ENCODE results near the gene SLC26A2.
A peak's percentile ranks its signal among the peaks of the same experiment; 100 is the strongest.
"Not testable (repeated sequence)": the region's sequence is repeated elsewhere in the genome, so short reads cannot be mapped to it uniquely, and the experiment has no call there.

Gene SLC26A2

DNA sequence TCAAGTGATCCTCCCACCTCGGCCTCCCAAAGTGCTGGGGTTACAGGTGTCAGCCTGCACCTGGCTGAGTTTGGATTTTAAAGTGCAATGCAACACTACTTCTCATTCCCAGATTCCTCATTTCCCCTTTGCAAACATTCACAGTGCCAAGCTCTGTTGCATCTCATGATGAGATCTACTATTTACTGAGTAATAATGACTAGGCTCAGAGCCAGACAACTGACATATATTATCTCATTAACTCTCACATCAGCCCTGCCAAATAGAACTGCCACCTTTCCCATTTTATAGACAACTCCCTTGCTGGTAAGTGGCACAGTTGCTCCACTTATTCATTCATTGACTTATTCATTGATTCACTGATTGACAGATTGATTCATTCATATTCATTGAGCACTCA lies 22.9 kb upstream of the SLC26A2 start:
- DNase-seq (ENCODE audit: low read depth) = peak; percentile 47

DNA sequence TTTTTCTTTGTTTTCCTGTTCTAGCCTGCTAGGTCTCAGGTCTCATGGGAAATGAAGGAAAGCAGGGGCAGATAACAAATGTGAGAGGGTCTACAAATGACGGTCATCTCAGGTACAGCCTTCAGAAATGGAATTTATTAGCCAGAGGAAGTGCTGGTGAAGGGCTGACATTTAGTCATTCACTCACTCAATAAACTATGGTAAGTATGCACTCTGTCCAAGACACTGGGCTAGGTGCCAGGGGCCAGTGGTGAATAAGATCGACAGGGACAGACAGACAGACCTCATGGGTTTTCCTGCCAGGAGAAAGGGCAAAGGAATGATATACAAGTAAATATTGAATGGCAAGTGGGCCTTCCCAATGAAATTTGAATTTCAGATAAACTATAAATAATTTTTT lies 22.3 kb upstream of the SLC26A2 start:
- peak; percentile 89 for DNase-seq (ENCODE audit: low read depth)

DNA sequence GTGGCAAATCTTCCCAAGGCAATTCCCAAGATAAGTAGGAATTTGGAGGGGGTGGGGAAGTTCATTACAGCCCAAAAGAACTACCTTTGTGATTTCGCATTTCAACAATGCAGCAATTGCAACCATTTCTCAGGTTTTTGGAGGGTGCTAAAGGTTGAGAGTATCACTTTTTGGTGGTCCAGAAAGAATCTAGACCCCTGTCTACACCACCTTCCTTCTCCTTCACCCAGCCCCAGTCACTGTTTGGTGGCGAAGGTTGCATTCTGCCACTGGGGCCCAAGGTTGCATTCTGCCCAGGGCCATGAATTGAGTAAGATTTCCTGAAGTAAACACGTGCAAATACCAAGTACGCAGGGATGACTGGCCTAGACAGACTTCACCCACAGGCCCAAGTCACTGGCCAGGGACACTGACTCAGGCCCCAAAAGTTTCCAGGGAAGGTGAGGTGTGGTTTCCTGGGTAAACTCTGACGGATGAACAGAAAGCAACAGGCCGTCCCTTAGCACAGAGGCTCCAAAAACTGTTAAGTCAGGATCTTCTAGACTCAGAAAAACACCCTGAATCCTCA lies 21.7 kb upstream of the SLC26A2 start:
- peak; percentile 89 for DNase-seq (ENCODE audit: low read depth)

DNA sequence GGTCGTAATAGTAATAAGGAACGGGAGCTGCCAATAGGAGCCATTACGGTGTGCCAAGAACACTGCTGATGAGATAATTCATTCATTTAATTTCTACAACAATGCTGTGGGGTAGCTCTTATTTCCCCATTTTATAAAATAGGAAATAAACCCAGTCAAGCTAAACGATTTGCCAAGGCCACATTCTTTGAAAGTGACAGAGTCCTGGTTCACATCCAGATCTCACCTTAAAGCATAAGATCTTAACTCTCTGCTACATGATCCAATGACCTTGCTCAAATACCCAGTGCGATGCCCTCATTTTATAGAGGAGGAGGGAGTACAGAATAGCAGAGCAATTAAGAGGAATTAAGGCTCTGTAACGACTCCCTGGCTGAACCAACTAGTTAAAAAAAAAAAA lies 21.0 kb upstream of the SLC26A2 start:
- DNase-seq (ENCODE audit: low read depth) = no peak

DNA sequence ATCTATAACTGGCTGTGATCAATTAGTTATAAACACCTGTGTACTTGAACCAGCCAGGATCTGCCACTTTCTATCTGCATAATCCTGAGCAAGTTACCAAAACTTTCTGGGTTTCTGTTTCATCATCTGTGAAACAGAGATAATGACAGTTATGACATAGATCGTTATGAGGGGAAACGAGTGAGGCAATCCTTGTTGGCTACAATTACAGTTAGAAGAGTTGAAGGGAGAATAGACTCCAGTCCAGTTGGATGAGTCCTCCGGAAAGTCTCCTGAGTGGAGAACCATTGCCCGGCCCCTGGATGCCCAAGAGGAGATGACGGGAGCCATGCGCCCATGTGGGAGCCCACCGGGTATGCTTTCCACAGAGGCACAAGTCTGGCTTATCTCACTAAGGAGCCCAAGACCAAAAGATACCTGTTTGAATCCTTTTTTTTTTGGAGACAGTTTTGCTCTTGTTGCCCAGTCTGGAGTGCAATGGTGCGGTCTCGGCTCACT lies 20.4 kb upstream of the SLC26A2 start:
- no peak for DNase-seq (ENCODE audit: low read depth)

DNA sequence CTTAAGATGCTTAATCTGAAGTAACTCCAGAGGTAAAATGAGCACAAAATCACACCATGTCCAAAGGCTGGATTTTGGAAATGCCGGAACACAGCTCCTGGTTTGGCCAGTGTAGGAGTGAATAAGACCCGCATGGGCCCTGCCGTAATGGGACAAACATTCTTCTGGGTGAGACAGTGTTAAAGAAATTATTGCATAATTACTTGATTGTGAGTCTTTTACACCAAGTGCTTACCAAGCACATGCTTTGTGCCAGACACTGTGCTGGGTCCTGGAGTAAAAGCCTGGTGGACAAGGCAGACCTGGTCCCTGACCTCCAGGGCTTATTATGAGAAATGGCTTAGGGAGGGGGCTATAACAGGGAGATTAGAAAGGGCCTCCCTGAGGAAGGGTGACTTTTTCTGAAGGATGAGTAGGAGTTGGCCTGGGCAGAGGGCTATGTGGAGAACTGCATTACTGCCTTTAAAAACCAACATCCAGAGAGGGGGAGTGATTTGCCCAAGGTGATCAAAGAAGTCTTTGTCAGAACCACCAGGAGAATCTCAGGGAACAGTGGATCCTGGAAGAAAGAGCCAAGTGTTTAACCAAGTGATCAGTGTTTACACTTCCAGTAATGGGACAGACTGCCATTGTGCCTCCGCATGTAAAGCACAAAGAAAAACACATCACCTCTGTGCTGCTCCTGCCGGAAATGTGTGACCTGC lies 19.5 kb upstream of the SLC26A2 start:
- no peak for DNase-seq (ENCODE audit: low read depth)

DNA sequence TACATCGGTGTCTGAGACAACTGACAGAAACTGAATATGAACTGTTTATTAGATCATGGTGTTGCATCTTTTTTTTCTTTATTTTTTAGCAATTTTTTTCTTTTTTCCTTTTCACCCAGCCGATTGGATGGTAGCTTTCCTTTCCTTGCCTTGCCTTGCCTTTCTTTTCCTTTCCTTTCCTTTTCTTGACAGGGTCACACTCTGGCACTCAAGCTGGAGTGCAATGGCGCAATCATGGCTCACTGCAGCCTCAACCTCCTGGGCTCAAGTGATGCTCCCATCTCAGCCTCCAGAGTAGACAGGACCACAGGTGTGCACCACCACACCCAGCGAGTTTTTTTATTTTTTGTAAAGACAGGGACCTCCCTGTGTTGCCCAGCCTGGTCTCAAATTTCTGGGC lies 18.8 kb upstream of the SLC26A2 start:
- no peak for DNase-seq (ENCODE audit: low read depth)

DNA sequence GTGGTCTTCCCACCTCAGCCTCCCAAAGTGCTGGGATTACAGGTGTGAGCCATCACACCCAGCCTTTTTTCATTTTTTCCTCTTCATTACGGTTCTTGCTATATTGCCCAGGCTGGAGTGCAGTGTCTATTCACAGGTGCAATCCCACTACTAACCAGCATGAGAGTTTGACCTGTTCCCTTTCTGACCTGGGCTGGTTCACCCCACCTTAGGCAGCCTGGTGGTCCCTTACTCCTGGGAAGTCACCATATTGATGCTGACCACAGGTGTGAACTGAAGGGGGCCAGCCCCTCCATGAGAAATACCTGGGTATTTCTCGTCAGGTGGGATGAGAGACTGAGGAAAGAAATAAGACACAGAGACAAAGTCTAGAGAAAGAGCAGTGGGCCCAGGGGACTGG lies 18.4 kb upstream of the SLC26A2 start:
- DNase-seq (ENCODE audit: low read depth) = no peak

DNA sequence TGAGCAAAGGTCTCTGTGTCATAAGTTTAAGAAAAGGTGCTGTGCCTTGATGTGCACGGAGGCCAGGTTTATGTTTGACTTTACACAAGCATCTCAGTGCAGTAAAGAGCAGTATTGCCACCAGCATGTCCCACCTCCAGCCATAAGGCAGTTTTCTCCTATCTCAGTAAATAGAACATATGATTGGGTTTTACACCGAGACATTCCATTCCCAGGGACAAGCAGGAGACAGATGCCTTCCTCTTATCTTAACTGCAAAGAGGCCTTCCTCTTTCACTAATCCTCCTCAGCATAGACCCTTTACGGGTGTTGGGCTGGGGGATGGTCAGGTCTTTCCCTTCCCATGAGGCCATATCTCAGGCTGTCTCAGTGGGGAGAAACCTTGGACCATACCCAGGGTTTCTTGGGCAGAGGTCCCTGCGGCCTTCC lies 17.8 kb upstream of the SLC26A2 start:
- not testable (repeated sequence) for DNase-seq (ENCODE audit: low read depth)

DNA sequence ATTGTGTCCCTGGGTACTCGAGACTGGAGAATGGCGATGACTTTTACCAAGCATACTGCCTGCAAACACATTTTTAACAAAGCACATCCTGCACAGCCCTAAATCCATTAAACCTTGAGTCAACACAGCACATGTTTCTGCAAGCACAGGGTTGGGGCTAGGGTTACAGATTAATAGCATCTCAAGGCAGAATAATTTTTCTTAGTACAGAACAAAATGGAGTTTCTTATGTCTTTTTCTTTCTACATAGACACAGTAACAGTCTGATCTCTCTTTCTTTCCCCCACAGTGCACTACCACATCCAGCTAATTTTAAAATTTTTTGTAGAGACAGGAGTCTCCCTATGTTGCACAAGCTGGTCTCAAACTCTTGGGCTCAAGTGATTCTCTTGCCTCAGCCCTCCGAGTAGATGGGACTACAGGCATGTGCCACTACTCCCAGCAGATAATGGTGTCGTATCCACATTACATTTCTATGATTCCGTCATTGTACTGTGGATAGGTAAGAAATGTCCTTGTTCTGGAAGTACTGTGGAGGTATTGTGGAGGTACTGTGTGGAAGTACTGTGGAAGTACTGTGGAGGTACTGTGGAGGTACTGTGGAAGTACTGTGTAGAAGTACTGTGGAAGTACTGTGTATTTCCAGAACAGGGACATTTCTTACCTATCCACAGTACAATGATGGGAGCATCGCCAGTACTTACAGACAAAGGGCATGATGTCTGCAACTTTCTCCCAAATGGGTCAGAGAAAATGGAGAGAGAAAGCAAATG lies 17.2 kb upstream of the SLC26A2 start:
- not testable (repeated sequence) for DNase-seq (ENCODE audit: low read depth)

DNA sequence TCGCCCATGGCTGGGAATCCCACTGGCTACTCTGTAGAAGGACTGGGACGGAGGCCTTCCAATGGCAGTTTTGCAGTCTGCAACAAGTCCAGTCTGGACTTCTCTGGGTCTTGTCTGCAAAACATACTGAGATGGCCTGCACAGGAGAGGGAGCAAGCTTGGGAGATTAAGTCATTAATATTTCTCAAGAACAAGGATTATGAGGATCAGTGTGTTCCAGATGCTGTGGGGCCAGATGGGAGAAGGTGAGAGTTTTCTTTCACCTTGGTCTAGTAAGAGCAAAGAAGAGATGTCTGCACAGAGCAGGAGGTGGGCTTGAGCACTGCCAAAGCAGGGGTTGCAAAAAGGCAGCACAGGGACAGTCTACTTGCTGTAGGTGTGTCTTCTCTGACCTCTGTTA lies 15.9 kb upstream of the SLC26A2 start, which contains the start of gene PDE6A:
Gene PDE6A, minus strand, starts transcription at position 128 of the 400 bp plus-strand sequence. Its CDS starts 120 bp downstream, at position 8.
- no peak for DNase-seq (ENCODE audit: low read depth)

DNA sequence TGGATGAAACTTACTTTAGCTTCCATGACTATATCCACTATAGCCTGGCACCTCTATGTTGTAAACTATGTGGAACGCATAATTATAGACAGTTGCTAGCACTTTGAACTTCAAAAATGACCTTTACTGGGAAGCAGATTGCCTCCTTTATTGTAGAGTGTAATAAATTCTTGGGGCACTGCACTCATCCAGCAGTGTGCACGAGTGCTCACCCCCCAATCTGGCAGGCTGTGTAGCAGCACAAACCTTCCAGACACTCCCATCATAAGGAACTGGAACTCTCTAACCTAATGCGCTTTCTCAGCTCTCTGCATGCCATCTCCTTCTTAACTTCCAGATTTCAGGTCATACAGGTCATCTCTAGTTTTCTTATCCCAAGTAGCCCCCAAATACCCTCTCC lies 14.4 kb upstream of the SLC26A2 start:
- DNase-seq (ENCODE audit: low read depth) = no peak

DNA sequence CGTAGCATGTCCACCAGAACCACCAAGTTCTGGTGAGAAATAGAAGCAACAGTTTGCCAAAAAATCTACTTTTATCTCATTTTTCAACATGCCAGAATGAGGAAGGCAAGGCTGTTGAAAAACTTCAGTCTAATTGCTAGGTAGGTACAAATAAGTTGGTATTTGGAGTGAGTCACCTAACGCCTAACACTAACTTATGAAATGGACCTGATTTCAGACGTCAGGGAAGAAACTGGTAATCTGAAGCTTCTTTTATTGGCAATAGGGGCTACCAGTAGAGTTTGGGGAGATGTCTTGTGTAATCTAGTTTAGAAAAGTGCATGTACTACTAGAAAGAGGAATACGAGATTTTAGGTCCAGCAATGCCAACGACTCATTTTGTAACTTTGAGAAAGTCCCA lies 11.6 kb upstream of the SLC26A2 start:
- DNase-seq (ENCODE audit: low read depth) = no peak

DNA sequence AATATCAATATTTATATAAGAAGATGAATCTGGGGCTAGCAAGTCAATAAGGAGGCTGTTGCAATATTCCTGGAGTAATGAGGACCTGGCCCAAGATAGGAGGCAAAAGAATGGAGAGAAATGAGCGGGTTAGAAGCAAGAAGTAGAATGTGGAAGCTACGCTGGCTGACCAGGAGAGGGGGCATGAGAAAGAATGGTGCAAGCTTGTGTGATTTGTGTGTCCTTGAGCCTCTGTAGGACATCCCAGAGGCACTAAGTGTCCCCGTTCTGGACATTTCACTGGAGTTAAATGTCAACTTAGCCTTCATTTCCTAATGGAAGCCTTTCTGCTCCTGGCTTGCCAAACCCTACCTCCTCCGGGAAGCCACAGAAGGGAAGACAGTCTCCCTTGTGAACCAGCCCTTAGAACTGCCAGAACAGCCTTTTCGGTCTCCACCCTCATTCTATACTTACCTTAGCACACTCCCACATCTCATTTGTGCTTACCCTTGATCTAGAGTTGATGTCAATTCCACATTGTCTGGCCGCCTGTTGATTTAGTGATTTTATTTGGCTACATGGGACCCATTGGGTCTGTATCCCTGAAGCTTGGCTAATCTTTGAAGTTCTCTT lies 9.3 kb upstream of the SLC26A2 start:
- DNase-seq (ENCODE audit: low read depth) = no peak

DNA sequence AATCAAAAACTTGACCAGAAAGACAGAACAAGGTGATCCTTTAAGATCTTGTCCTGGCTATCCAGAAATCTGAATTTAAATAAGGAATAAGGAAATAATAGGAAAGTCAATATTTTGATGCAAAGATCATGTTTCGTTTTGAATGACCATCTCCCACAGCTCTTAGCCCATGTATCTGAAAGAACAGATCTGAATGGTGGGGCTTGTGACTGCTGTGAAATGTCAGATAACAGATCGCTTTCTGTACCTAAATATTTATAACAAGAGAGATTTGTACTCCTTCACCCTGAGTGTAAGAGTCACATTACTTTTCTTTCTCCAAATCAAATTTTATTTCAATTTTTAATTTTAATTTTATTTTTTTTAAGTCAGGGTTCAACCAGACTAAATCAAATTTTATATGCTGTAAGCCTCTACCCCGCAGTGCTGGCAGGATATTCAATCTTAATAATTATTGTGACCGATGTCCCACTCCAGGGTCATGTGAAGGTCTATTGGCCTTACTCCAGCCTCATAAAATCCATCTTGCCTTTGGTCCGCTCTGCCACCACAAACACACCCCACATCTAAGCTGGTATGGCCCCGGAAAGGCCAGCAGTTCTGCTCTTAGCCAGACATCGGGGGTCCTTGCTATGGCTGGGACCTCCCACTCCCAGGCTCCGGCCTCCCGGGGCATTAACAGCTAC lies 7.0 kb upstream of the SLC26A2 start:
- no peak for DNase-seq (ENCODE audit: low read depth)

DNA sequence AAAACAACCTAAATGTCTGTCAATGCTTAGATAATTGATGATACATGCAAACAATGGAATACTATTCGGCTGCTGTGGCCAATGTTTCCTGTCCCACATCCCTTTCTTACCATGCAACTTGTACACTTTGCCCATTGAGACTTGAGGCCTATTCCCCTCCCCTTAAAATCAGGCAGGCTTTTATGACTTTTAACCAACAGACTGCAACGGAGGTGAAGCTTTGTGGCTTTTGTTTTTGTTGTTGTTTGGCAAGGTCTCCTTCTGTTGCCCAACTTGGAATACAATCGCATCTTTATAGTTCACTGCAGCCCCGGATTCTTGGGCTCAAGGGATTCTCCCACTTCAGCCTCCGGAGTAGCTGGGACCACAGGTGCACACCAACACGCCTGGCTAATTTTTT lies 5.8 kb upstream of the SLC26A2 start:
- no peak for DNase-seq (ENCODE audit: low read depth)

DNA sequence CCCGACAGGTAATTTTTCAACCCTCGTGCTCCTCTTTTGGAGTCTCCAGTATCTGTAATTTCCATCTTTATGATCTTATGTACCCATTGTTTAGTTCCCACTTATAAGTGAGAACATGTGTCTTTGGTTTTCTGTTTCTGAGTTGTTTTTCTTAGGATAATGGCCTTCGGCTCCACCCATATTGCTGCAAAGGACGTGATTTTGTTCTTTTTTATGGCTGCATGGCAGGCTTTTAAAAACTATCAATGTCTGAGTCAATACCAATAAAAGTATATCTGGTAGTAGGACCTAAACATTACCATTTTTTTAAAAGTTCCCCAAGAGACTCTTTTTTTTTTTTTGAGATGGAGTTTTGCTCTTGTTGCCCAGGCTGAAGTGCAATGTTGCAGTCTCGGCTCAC lies 3.9 kb upstream of the SLC26A2 start:
- DNase-seq (ENCODE audit: low read depth) = peak; percentile 80

DNA sequence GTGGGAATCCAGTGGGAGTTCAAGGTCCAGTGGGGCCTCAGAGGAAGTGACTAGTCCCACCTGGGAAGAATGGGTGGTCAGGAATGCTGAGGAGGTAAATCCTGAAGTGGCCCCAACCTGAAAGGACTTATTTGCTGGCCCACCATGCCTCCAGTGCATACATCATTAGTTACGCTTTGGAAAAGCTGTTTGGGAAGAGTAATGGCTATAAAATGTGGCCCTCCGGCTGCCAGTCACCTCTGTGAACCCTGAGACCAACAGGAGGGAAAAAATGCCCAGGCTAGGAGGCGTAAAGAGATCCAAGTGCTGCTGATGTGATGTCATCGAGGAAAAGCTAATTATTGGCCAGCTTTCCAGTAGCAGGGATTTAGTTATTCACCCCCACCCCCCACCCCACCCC lies 2.7 kb upstream of the SLC26A2 start:
- DNase-seq (ENCODE audit: low read depth) = peak; percentile 85

DNA sequence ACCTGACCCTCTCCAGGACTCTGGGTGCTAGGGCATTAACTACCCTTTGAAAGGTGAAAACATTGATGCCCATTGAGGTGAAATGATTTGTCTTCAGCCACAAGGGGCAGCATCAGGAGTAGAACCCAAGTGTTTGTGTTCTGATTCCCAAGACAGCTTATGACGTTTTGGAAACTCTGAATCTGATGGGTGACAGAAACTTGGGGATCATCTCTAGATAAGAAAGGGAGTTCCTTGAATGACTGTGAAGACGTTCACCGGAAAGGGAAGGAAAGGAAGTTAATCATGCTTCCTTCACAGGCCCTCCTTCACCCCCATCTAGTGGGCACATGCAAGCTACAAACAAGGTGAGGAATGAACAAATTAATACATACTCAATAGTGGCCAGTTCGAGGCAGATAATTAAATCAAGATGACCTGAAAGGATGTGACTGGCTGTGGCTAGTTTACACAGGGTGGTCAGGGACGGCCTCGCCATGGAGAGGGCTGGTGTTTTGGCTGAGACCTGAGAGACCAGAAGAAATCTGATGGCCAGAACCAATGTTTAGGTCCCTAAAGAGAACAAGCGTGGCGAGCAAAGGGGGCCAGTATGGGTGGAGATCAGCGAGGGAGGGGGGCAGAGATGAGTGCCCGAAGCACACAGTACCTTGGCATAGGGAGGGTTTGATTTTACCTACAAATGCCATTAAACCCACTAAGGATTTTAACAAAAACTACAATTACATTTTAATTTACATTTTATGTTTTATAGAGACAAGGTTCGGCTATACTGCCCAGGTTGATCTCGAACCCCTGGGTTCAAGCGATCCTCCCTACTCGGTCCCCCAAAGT lies 937 bp upstream of the SLC26A2 start:
- peak; percentile 57 for DNase-seq (ENCODE audit: low read depth)

DNA sequence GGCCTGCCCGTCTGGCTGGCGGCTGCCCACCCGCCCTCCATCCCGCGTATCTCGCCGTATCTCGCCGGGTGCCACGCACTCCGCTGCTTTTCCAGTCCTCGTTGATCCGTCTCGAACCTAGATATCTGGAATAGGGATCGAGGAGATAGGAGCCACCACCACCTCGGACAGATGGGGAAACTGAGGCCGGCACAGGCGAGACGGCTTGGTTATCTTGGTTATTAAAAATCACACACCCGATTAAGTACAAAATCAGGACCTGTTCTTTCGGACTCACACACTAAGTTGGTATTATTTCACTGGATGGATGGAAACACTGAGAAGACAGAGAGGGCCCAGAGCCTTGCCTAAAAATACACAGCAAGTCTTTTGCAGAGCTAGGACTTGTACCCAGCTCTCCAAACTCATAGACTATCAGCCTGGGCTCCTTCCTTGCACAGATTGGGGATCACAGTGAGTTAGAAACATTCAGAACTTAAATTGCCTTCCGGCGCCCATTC lies 678 bp downstream of the SLC26A2 start:
- no peak for DNase-seq (ENCODE audit: low read depth)

DNA sequence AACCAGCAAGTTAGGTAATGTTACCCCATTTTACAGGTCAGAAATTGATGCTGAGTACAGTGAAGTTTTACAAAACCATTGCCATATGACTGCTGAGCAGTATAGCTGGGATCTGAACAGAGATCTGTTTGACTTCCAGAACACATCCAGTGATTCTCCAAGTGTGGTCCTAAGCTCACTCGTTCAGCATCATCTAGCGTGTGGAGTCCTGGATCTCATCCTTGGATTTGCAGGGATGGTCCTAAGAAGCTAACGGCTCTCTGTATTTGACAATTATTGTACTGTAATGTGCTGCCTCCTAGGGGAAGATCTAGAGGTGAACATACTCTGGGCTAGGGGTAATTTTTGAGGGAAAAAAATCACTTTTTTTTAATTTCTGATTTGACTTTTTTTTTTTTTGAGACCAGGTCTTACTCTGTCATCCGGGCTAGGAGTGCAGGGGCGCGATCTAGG lies 1.4 kb downstream of the SLC26A2 start:
- peak; percentile 63 for DNase-seq (ENCODE audit: low read depth)

Measured in EH (cell line).